OCI-LY1 (cell line): ENCODE measurements around the gene GLTP.

ENCODE experiments used
- H2AFZ ChIP-seq: fragments of 200-600 bp; sonication (generic), shearing (Covaris generic); 2 replicates; pipeline ENCODE4 v1.6.0; 2014; ENCODE audit warnings: antibody characterized with exemption, mild to moderate bottlenecking, low read length
- H3F3A ChIP-seq: fragments of 200-600 bp; sonication (generic), shearing (Covaris generic); 2 replicates; pipeline ENCODE4 v1.6.0; 2014; ENCODE audit warnings: mild to moderate bottlenecking, antibody characterized with exemption, low read length, moderate library complexity; ENCODE audit not compliant: insufficient read depth
- H3K27ac ChIP-seq: fragments of 200-600 bp; sonication (generic); 2 replicates; pipeline ENCODE4 v1.5.1; 2014; ENCODE audit warnings: low read length, mixed run types, mild to moderate bottlenecking, low read depth; ENCODE audit not compliant: poor library complexity, severe bottlenecking
- H3K27me3 ChIP-seq: fragments of 200-600 bp; sonication (generic); 2 replicates; pipeline ENCODE4 v1.6.0; 2014; ENCODE audit warnings: antibody characterized with exemption, mild to moderate bottlenecking, low read length, moderate library complexity; ENCODE audit not compliant: insufficient read depth
- H3K36me3 ChIP-seq: fragments of 200-600 bp; sonication (generic); 2 replicates; pipeline ENCODE4 v1.6.1; 2014; ENCODE audit warnings: mild to moderate bottlenecking, antibody characterized with exemption, low read length, moderate library complexity, mixed read lengths; ENCODE audit not compliant: insufficient read depth
- H3K4me1 ChIP-seq: fragments of 200-600 bp; sonication (generic); 2 replicates; pipeline ENCODE4 v1.5.1; 2014; ENCODE audit warnings: mild to moderate bottlenecking, low read length, moderate library complexity; ENCODE audit not compliant: insufficient read depth, severe bottlenecking
- H3K4me2 ChIP-seq: fragments of 200-600 bp; sonication (generic), shearing (Covaris generic); 2 replicates; pipeline ENCODE4 v1.6.1; 2014; ENCODE audit warnings: low read length
- H3K4me3 ChIP-seq: fragments of 200-600 bp; sonication (generic); 2 replicates; pipeline ENCODE4 v1.5.1; 2014; ENCODE audit warnings: low read length, low read depth, mild to moderate bottlenecking, mixed read lengths; ENCODE audit not compliant: poor library complexity, severe bottlenecking
- H3K79me2 ChIP-seq: fragments of 200-600 bp; shearing (Covaris generic); 2 replicates; pipeline ENCODE4 v1.6.1; 2016; ENCODE audit warnings: mixed run types, low read length, mixed read lengths; ENCODE audit not compliant: insufficient read depth
- H3K9ac ChIP-seq: fragments of 200-600 bp; sonication (generic), shearing (Covaris generic); 2 replicates; pipeline ENCODE4 v1.6.1; 2014; ENCODE audit warnings: mild to moderate bottlenecking, low read length, mixed read lengths
- H3K9me2 ChIP-seq: fragments of 200-600 bp; sonication (generic), shearing (Covaris generic); 2 replicates; pipeline ENCODE4 v1.6.1; 2014; ENCODE audit warnings: low read depth, mild to moderate bottlenecking, low read length, mixed read lengths
- H3K9me3 ChIP-seq: fragments of 200-600 bp; shearing (Covaris generic); 2 replicates; pipeline ENCODE4 v1.6.1; 2014; ENCODE audit warnings: low read length, mixed read lengths
- H4K20me1 ChIP-seq: fragments of 200-600 bp; sonication (generic), shearing (Covaris generic); 2 replicates; pipeline ENCODE4 v1.6.0; 2016; ENCODE audit warnings: mild to moderate bottlenecking, low read length; ENCODE audit not compliant: insufficient read depth
- CTCF ChIP-seq: fragments of 200-600 bp; sonication (generic), shearing (Covaris generic); IDR thresholded peaks from 2 replicates; pipeline ENCODE4 v1.5.1; 2017; ENCODE audit warnings: mild to moderate bottlenecking, antibody characterized with exemption, low read length, moderate library complexity, mixed read lengths
- EZH2 ChIP-seq: fragments of 200-600 bp; sonication (generic), shearing (Covaris generic); IDR thresholded peaks from 2 replicates; pipeline ENCODE4 v1.8.0; 2017; ENCODE audit warnings: borderline replicate concordance, mixed run types, mild to moderate bottlenecking, antibody characterized with exemption, low read length, moderate library complexity, mixed read lengths

The GLTP gene

GRCh38 chr12:109813810-109814416 is 66.4 kb downstream of the GLTP start:
- H3K36me3 ChIP-seq, result no peaks in the 10 kb centered on the region
- H3K27ac ChIP-seq, result no peak overlapping the region
- H2AFZ ChIP-seq, result no peak overlapping the region
- no peaks in the 10 kb centered on the region for H3K27me3 ChIP-seq
- H4K20me1 ChIP-seq, result no peaks in the 10 kb centered on the region
- no peaks in the 10 kb centered on the region for H3K9me3 ChIP-seq
- no peak overlapping the region for H3K4me3 ChIP-seq
- no peaks in the 10 kb centered on the region for H3K4me1 ChIP-seq
- no peak overlapping the region for H3K4me2 ChIP-seq
- H3K9me2 ChIP-seq, result no peaks in the 10 kb centered on the region
- H3K9ac ChIP-seq, result no peak overlapping the region
- TF ChIP-seq EZH2 (no peak), CTCF (no peak)
- no peaks in the 10 kb centered on the region for H3K79me2 ChIP-seq
- H3F3A ChIP-seq, result no peaks in the 10 kb centered on the region

DNA sequence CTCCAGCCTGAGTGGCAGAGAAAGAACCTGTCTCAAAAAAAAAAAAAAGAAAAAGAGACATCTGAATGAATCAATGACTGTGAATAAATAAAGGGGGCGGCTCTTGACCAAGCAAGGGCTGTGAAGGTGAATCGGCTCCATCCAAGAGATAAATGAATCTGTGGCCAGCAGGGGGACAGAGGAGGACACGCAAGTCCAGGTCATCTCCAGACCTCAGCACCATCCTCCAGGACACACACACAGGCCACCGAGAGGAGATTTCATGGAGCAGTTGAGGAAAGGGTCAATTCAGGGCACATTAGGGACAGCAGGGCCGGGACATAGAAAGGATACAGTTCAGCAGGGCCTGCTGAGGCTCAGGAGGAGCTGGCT is 68.7 kb downstream of the GLTP start:
- Histone ChIP-seq H3K4me2 (no peak overlapping the region), H3F3A (no peaks in the 10 kb centered on the region), H3K9me2 (no peaks in the 10 kb centered on the region), H3K27ac (no peak overlapping the region), H3K36me3 (no peaks in the 10 kb centered on the region), H3K79me2 (no peaks in the 10 kb centered on the region), H4K20me1 (no peaks in the 10 kb centered on the region), H3K9ac (no peak overlapping the region), H3K9me3 (no peaks in the 10 kb centered on the region), H3K4me3 (no peak overlapping the region), H3K4me1 (no peaks in the 10 kb centered on the region), H3K27me3 (no peaks in the 10 kb centered on the region), H2AFZ (no peak overlapping the region)
- no peak for TF ChIP-seq EZH2
- no peak for TF ChIP-seq CTCF

GRCh38 chr12:109810954-109811623 is 69.3 kb downstream of the GLTP start:
- H3K4me1 ChIP-seq, result no peaks in the 10 kb centered on the region
- no peak overlapping the region for H2AFZ ChIP-seq
- no peaks in the 10 kb centered on the region for H3K36me3 ChIP-seq
- H3K9me2 ChIP-seq, result no peaks in the 10 kb centered on the region
- no peaks in the 10 kb centered on the region for H3K9me3 ChIP-seq
- H3K27me3 ChIP-seq, result no peaks in the 10 kb centered on the region
- no peak overlapping the region for H3K4me2 ChIP-seq
- no peak for TF ChIP-seq EZH2
- no peak for TF ChIP-seq CTCF
- no peak overlapping the region for H3K4me3 ChIP-seq
- H3F3A ChIP-seq, result no peaks in the 10 kb centered on the region
- H3K9ac ChIP-seq, result no peak overlapping the region
- H3K27ac ChIP-seq, result no peak overlapping the region
- H4K20me1 ChIP-seq, result no peaks in the 10 kb centered on the region
- no peaks in the 10 kb centered on the region for H3K79me2 ChIP-seq
